A375 (cell line): ENCODE data around the gene TMEM101. TPM values are rescaled to one million over a fixed set of nuclear protein-coding genes. Genes with fewer than 3 reads are reported as not detected.

Source experiments
- small RNA-seq: library from RNA; depleted of rRNA; stranded (forward); fragments of <200 nt; gene quantifications from one replicate; pipeline ENCODE3, GENCODE V24; 2014
- total RNA-seq: library from RNA; depleted of rRNA; stranded (reverse); fragments of >200 nt; shearing (Covaris generic); gene quantifications from 2 replicates; pipeline ENCODE4 v1.2.3, GENCODE V29; 2014; rRNA removed

The TMEM101 gene
- total RNA-seq, result 56.5 and 61.0 TPM in 2 replicates

DNA sequence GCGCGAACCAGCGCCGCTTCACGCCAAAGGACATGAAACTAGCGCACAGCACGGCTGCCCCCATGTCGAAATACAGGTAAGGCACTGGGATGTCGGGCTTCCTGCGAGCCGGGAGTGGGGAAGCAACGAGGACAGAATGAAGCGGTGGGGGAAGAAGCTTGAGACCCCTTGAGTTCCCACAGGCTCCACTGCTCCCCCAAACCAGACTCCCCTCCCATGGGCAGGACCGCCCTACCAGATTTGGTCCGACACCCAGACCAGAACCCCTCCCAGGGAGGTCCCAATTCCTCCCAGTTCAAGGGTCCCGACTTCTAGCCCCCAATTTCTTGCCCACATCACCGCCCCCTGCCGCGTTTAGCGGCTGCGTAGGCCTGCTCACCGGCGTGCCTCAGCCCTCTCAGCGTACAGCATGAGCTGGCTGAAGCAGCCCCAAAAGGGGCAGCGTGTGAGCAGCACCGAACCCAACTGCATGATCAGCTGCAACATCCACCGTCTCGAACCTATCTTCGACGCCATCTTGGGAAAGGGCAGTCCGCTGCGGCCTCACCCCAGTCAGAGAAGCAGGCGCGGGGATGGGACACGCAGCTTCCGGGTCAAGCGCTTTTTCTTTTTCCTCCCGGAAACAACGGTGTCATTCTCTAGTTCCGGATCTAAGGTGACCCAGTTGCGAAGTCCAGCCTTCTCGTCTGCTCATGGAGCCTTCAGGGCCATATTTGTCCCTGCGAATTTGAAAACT is at the start of gene TMEM101:
TSS of gene TMEM101 (minus strand) at position 527 of the 736 bp plus-strand sequence. CDS start at position 516, 11 bp downstream.

DNA sequence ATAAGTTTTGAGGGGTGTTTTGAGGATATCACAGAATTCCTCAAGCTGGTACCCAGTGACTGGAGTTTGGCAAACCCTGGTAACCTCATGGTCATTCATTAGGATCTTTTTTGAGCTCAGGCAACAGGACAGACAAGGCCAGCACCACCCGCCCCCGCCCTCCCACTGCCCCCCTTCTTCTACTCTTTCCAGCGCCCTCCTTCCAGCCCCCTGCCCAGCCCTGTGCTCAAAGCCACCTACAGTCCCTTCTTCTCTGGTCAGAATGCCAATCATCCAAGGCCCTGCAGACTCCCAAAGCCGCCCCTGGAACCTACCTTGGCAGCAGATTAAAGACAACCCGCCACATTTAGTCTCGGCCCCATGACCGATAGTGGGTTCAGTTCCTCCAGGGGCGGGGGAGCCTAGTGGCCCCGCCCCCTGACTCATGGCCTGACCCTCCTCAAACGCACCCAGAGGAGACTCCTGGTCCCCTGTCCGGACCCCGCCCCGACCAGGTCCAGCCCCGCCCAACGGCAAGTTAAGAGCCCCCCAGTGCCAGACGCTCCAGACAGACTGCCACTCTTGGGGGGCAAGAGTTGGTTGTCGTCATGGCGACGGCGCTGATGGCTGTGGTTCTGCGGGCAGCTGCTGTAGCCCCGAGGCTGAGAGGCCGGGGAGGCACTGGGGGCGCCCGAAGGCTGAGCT is 10.5 kb downstream of the TMEM101 start, which contains the start of gene NAGS:
TSS of gene NAGS (plus strand) at position 546 of the 684 bp plus-strand sequence. CDS start at position 588, 42 bp downstream.

Small RNAs within 50 kb of the gene (small RNA-seq; reads per million reads assigned to genes)
- gene RF00012, result 0.54 reads per million, percentile 29 among the genes with 10 or more reads in this experiment

Other genes starting within 250 kb of the TMEM101 start
- 19.1 and 20.7 TPM in 2 replicates for gene DUSP3, start 236.0 kb downstream of the TMEM101 start, total RNA-seq
- gene CFAP97D1, start 234.5 kb downstream of the TMEM101 start, total RNA-seq, result not detected in 2 replicates
- 12.7 and 19.9 TPM in 2 replicates for gene MPP3, start 181.8 kb downstream of the TMEM101 start, total RNA-seq
- gene CD300LG, start 167.8 kb downstream of the TMEM101 start, total RNA-seq, result not detected in 2 replicates
- gene MPP2, start 107.4 kb downstream of the TMEM101 start, total RNA-seq, result 3.6 and 5.7 TPM in 2 replicates
- not detected in 2 replicates for gene PPY, start 72.5 kb downstream of the TMEM101 start, total RNA-seq
- not detected in 2 replicates for gene PYY, start 61.0 kb downstream of the TMEM101 start, total RNA-seq
- 0.96 and 0.98 TPM in 2 replicates for gene NAGS, start 10.3 kb downstream of the TMEM101 start, total RNA-seq
- 57.1 and 72.5 TPM in 2 replicates for gene LSM12, start 51.7 kb upstream of the TMEM101 start, total RNA-seq
- 67.5 and 80.3 TPM in 2 replicates for gene G6PC3, start 55.8 kb upstream of the TMEM101 start, total RNA-seq
- gene HDAC5, start 108.7 kb upstream of the TMEM101 start, total RNA-seq, result 62.8 and 63.2 TPM in 2 replicates
- 7.6 and 8.6 TPM in 2 replicates for gene HROB, start 127.0 kb upstream of the TMEM101 start, total RNA-seq
- gene ASB16, start 155.7 kb upstream of the TMEM101 start, total RNA-seq, result not detected in 2 replicates
- gene TMUB2, start 172.0 kb upstream of the TMEM101 start, total RNA-seq, result 23.2 and 27.8 TPM in 2 replicates
- gene ATXN7L3, start 184.9 kb upstream of the TMEM101 start, total RNA-seq, result 53.0 and 54.7 TPM in 2 replicates
- 100 and 108 TPM in 2 replicates for gene UBTF, start 204.7 kb upstream of the TMEM101 start, total RNA-seq